Measurements from ENCODE around the gene IQCM.

- TF ChIP-seq POLR2AphosphoS5 (IDR thresholded peaks at IDR 0.05; ENCODE audit: low read depth, low read length) (no peak), POLR2A (IDR thresholded peaks at IDR 0.05; ENCODE audit: low read depth, low read length) (no peak), TAF1 (IDR thresholded peaks at IDR 0.05; ENCODE audit: low read depth, low read length) (no peak), PAX5 (IDR thresholded peaks at IDR 0.05; ENCODE audit: insufficient read depth, low read length, severe bottlenecking) (no peak)
Measured at GRCh38 chr4:149584722-149585121, 230.9 kb downstream of the IQCM start.
